Stimulated activated CD4-positive, alpha-beta T cell treated with anti-CD3 and anti-CD28 coated beads, Interleukin-1b, Interleukin-23, amount 100 ng/mL, for 24 hours (primary cell): ENCODE measurements around the gene TAX1BP3.

ENCODE experiments used
- DNase-seq, 4 experiments: peaks; one replicate each; pipeline ENCODE4 v3.0.0-alpha.2; 2020; ENCODE audit warnings: low read depth in 4 of 4, low spot score in 1 of 4

The TAX1BP3 gene

GRCh38 chr17:3658784-3659449 is 9.5 kb downstream of the TAX1BP3 start:
- DNase-seq, result no peak

GRCh38 chr17:3657874-3658783 is 10.2 kb downstream of the TAX1BP3 start:
- DNase-seq, result no peak

DNA sequence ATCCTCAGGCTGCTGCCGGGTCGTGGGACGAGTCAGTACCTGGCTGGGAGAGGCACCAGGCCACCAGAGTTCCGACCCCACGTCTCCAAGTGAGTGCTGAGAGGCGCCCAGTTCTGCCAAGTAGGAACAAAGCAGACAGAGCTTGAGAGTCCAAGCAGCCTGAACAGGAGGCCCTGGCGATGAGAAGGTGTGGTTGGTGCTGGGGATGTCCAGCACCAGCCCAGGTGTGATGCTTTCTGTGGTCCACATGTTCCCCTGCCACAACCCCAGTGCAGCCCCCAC is 10.8 kb downstream of the TAX1BP3 start:
- DNase-seq, result no peak

GRCh38 chr17:3656755-3657587 is 11.4 kb downstream of the TAX1BP3 start:
- no peak for DNase-seq

DNA sequence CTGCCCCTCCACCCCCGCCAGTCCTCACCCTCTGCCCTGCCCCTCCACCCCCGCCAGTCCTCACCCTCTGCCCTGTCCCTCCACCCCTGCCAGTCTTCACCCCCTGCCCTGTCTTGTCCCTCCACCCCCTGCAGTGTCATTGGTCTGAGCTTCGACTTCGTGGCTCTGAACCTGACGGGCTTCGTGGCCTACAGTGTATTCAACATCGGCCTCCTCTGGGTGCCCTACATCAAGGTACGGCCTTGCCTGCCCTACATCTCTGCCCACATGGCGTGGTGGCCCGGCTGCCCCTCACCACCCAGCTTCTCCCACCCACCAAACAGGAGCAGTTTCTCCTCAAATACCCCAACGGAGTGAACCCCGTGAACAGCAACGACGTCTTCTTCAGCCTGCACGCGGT is 12.0 kb downstream of the TAX1BP3 start:
- DNase-seq, result no peak

DNA sequence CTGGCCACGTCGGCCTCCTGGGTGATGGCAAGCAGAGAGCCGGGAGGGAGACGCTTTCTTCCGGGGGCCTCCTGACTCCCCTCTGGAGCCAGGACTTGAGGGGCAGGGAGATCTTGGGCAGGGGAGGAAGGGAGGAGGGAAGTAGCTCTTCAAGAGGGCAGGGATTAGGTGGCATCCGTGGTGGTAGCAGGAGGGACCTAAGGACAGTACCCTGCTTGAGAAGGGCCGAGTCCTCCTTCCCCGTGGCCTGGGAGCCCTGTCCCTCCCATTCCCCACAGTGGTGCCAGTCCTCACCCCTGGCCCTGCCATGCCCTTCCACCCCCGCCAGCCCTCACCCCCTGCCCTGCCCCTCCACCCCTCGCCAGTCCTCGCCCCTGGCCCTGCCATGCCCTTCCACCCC is 12.6 kb downstream of the TAX1BP3 start:
- no peak for DNase-seq

- peak in 2 of 4 experiments; percentile 18 to 36 for DNase-seq
Measured at GRCh38 chr17:3647769-3648555, 20.4 kb downstream of the TAX1BP3 start.

GRCh38 chr17:3647251-3647650 is 21.1 kb downstream of the TAX1BP3 start:
- DNase-seq, result no peak

- DNase-seq, result no peak
Measured at GRCh38 chr17:3645310-3645709, 23.1 kb downstream of the TAX1BP3 start.

GRCh38 chr17:3643889-3644349 is 24.5 kb downstream of the TAX1BP3 start:
- DNase-seq, result no peak

- no peak for DNase-seq
Measured at GRCh38 chr17:3641717-3642486, 26.5 kb downstream of the TAX1BP3 start.

DNA sequence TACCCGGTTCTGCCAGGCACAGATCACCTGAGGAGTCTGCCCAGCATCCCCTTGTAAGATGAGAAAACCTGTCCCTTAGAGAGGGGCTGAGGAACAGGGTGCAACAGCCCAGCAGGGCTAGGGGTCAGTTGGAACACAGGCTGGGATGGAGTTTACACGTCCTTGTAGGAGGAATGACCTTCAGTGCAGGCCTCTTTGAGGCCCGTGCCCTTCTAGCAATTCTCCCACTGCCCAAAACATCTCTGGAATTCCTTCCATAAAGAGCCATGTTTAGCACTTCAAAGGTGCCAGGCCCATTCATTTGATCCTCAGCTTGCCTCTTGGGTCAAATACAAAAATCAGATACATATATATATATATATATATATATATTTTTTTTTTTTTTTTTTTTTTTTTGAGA is 27.4 kb downstream of the TAX1BP3 start:
- DNase-seq, result no peak

DNA sequence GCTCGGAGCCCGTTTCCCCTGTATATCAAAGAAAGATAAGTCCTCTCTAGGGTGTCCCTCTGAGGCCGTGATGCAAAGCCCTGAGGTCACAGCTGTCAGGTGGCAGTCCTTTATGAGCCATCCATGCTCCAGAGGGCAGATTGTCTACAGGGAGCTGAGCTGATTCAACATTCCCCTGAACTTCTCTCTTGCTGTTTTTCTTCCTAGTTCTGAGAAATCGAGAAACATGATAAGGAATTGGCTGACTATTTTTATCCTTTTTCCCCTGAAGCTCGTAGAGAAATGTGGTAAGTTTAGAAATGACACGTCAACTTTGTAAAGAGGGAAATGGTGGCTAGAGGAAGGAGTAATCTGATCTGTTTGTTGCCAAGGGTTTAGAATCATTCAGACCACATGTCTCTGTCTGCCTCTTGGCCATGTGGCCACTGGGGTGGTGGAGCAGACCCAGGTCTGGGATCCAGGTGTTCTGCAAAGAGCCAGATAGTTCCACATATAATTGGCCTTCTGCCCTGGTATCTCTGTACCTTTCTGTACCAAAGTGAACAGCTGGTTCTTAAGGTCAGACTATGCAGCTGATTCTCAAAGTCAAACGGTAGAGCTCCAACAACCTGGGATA is 28.3 kb downstream of the TAX1BP3 start:
- DNase-seq, result peak in 1 of 4 experiments; percentile 20

GRCh38 chr17:3636908-3637373 is 31.4 kb downstream of the TAX1BP3 start:
- peak in 1 of 4 experiments; percentile 6 for DNase-seq

DNA sequence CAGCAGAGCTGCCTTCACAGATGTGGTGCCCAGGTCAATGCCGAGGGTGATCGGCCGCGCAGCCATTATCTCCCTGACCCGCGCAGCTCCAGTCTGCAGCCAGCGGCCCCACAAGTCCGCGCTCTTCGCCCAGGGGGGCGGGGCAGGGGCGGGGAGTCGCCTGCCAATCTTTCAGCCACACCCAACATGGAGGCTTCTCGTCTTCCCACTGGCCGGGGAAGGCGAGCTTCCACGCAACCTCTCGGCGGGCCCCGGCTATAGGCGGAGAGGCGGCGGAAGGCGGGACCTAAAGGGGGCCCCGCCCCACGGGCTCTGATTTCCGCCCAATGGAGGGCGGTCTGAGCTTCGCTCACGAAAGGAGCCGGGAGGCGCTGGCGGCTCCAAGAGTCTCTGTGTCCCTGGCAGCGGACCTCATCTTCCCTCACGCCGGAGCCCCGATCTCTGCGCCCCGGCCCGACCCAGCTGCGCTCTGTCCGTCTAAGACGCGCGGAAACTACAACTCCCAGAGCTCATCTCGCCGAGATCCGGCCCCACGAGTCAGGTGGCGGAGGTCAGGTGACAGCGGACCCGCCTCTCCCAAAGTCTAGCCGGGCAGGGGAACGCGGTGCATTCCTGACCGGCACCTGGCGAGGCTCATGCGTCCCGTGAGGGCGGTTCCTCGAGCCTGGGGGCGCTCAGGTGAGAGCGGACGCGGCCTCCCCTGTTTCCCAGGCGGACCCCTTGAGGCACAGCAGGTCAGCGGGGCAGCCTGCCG is 32.0 kb downstream of the TAX1BP3 start, which contains the start of the genes CTNS and SHPK:
TSS of gene CTNS (plus strand) at position 607 of the 754 bp plus-strand sequence. CDS start 3,447 bp downstream, outside the sequence.
TSS of gene SHPK (minus strand) at position 97 of the 754 bp plus-strand sequence. CDS start at position 66, 31 bp downstream.
- DNase-seq, result peak; percentile 76 to 96 (median 88)

DNA sequence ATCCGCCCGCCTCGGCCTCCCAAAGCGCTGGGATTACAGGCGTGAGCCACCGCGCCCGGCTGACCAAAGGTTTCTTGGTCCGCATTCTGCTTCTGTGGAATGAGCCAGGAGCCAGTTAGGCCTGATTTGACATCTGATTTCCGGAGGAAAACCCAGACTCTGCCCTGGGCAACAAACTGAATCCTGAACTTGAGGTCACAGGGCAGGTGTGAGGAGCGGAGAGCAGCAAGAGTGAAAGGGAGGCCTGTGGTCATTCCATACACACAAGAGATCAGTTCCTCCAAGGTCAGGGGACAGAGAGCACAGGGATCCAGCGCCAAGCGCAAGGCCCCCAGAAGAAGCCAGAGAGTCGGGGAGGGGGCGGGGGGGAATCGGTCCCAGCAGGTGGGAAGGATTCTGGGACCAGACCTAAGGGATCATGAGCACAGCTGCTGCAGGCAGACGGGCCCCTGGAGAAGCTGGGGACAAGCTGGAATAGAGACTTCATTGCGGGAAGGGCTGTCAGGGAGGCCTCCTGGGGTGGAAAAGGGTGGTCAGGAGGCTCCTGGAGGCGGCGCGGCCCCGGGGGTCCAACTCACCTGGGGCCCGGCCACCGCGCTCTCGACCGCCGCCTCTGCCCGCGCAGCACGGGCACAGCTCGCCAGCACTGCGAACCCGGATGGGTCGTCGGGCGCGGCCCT is 32.8 kb downstream of the TAX1BP3 start:
- no peak for DNase-seq

- no peak for DNase-seq
Measured at GRCh38 chr17:3632287-3632686, 36.1 kb downstream of the TAX1BP3 start.

- no peak for DNase-seq
Measured at GRCh38 chr17:3630781-3631180, 37.6 kb downstream of the TAX1BP3 start.
